A549 (cell line): ENCODE results near the gene KCNIP4.

Source experiments
- CTCF ChIP-seq: fragments of >200 bp; sonication (Bioruptor Twin); formaldehyde crosslinking; IDR thresholded peaks from 3 replicates; pipeline ENCODE4 v1.5.1; 2016
- E2F6 ChIP-seq: IDR thresholded peaks from 2 replicates; pipeline ENCODE4 v1.6.1; 2012; ENCODE audit warnings: low read depth, borderline replicate concordance
- MYC ChIP-seq: IDR thresholded peaks from 2 replicates; pipeline ENCODE4 v1.6.1; 2012; ENCODE audit warnings: mild to moderate bottlenecking, inconsistent platforms, low read length, improper control_type of control experiment, borderline replicate concordance
- RARB ChIP-seq: fragments of 250-450 bp; sonication (Bioruptor Pico); IDR thresholded peaks from 2 replicates; pipeline ENCODE4 v1.8.0; 2021; ENCODE audit warnings: mild to moderate bottlenecking, moderate library complexity
- REST ChIP-seq: fragments of 200-600 bp; sonication (generic); IDR thresholded peaks from 2 replicates; pipeline ENCODE4 v1.6.1; 2016; ENCODE audit warnings: antibody characterized with exemption, mild to moderate bottlenecking, moderate library complexity

GRCh38 chr4:21949073-21949457, 493 bp upstream of the KCNIP4 start:
- no peak for TF ChIP-seq CTCF
- no peak for TF ChIP-seq RARB (CRISPR knock-in tag)
- TF ChIP-seq REST = no peak
- no peak for TF ChIP-seq E2F6
- no peak for TF ChIP-seq MYC
